KBM-7 (cell line): ENCODE measurements around the gene ZNF428.
"Not testable (repeated sequence)": the region's sequence is repeated elsewhere in the genome, so short reads cannot be mapped to it uniquely, and the experiment has no call there.

Experiments used
- DNase-seq: peaks from one replicate; pipeline ENCODE4 v3.0.0-alpha.2; 2015
- in situ Hi-C: fragments of 300-500 bp; cut with MboI; formaldehyde crosslinking; loops from 2 replicates; pipeline ENCODE4 v1.14.3; 2020; ENCODE audit warnings: low sequenced_read_pairs, low pct_unique_long_range_greater_than_20kb, mixed read lengths

ZNF428 gene

DNA sequence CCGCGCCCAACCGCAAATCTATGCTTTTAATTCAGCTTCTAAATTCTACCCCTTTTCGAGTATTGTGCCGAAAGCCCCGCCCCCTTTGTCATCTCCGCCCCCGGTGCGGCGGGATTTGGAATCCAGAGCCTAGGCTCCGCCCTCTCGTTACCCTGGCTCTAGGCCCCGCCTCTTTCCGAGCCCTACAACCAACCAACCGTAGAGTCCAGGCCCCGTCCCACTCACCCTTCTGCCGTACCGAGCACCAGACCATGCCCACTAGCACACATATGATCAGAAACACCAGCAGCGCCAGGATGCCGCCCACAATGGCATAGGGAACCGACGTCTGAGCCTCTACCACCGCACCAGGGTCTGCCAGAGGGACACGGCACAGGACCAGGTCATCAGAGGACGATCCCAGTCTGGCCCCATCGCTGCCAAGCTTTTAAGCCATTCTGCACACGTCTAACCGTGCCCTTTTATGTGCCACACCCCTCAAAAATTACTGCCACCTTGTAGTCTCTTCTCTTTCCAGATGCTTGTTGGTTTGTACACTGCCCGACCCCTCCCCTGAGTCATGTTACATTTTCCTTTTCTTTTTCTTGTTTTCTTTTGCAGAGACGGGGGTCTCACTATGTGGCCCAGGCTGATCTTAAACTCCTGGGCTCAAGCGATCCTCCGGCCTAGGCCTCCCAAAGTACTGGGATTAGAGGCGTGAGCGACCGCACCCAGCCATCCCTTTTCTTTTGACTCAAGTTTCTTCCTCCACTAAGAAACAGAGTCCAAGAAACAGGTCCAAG, 4.7 kb upstream of the ZNF428 start:
- no peak for DNase-seq
- in situ Hi-C loops: no loop called here

DNA sequence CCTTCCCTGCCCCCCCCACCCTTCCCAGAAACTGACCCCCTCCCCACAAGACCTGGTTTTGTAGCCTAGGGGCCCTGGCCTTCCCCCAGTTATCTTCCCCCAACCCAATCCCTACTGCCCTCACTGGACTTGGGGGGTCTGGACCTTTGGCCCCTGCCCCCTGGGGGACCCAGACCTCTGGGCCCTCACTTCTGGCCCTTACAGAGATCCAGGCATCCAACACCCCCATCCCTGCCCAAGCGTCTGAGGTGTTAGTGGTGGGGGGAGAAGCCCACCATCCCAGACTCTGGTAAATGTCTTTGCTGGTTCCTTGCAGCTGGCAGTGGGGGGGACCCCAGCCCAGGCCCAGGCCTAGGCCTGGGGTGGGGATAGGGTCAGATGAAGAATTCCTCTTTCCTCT, 3.5 kb upstream of the ZNF428 start:
- in situ Hi-C loops: no loop called here
- no peak for DNase-seq

DNA sequence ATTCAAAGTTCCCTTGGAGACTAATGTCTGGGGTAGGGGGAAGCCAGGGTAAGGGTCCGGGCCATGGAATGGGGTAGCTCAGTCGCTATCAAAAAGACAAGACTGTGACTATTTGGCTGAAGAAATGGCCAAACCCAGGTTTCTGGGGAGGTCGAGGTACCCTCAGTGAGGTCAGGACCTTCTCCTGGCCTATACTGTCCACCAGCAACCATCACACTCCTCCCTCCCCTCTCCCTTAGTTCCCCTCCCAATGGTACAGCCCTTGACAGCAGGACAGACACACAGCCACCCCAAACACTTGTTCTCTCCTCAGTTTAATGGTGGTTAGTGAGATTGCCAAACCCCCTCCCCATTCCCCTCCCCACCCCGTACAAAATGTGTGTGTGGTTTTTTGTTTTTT, 2.6 kb upstream of the ZNF428 start:
- in situ Hi-C loops: no loop called here
- no peak for DNase-seq

DNA sequence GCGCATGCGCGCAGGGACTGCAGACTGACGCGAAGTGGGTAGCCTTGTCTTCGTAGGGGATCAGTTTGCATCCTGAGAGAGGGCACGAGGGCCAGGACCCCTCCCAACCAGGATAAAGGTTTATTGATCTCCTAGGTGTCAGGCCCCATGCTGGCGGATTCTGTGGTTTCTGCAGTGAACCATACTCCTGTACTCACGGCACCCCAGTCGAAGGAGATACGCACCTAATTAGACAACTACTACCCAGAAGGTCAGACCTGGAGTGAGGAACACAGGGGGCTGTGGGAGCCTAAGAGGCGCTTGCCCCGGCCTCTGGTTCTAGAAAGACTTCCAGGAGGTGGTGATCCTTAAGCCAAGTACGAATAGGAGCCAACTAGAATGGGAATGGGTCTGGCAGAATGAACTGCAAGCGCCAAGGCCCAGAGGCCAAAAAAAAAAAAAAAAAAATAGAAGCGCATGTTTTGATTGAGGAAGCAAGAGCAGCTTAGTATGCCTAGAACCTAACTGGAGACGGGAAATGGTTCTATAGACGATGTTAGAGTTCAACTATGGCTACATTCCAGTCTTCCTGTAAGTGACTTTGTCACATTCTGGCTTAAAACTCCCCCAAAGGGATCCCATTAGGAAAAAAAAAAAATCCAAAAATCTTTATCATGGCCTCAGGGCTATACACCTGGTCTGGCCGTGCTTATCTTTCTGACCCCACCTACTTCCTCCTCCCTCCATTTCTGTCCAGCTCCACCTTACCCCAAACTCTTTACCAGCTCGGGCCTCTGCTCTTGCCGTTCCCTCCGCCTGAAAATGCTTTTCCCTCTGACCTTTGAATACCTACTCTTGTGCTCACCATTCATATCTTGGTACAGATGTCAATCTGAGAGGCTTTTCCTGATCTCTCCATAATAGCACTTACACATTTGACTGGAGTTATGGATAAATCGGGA, 902 bp upstream of the ZNF428 start:
- in situ Hi-C loops: no loop called here
- no peak for DNase-seq

DNA sequence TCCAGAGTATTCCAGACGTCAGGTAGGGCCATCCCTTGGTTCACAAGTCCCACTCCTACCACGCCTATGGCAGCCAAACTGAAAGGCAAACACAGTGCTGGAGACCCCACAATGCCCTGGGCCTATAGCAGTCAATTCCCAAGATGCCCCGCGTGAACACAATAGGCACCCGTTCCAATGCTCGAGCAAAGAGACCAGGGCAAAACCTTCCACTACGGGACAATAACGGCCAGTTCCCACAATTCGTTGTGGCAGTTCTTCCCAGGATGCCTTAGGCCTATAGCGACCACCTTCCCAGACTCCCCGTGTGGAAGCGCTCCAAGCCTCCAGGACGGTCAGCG, 538 bp downstream of the ZNF428 start:
- in situ Hi-C loops: no loop called here
- no peak for DNase-seq

DNA sequence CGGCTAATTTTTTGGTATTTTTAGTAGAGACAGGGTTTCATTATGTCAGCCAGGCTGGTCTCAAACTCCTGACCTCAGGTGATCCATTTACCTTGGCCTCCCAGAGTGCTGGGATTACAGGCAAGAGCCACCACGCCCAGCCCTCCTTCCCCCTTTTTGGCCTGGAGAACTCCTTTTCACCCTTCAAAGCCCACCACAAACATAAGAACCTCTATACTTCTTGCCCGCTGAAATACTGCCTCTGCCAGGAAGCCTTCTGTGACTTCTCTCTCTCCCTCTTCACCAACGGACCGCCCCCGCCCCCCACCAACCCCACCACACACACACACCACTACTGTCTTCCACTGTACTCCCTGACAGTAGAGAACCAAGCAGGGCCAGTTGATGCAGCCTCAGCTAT, 2.5 kb downstream of the ZNF428 start:
- in situ Hi-C loops: no loop called here
- DNase-seq: no peak

DNA sequence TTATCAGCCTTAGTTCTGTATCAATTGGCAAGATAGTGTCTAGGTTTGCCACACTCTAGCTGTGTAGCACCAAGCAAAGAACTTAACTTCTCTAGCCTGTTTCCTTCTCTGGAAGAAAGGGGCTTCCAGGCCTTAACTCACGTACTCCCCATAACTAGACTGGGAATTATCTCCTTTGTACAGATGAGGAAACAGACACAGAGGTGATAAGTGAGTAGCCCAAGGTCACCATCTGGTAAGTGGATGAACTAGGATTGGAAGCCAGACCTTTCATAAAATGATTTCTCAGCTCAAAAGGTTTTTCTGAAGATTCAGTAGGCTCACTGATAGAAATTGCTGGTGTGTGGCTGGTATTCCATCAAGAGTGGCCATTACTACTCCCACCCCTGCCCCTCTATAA, 3.1 kb downstream of the ZNF428 start:
- in situ Hi-C loops: no loop called here
- no peak for DNase-seq

DNA sequence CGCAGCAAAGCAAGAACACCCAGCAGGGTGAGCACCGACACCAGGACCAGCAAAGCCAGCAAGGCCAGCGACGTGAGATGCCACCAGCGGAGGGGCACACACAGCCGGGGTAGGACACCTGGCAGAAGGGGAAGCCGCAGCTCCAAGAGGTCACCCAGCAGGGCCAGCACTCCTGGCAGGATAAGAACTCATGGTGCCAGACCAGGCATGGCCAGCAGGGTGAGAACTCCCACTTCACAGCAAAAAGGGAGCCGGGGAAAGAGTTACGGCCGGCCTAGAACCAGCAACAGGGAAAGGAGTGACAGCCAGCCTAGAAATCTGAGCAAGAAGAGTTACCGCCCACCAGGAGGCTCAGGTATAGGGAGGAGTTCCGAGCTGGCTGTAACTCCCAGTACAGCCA, 7.1 kb downstream of the ZNF428 start:
- in situ Hi-C loops: no loop called here
- DNase-seq: no peak

DNA sequence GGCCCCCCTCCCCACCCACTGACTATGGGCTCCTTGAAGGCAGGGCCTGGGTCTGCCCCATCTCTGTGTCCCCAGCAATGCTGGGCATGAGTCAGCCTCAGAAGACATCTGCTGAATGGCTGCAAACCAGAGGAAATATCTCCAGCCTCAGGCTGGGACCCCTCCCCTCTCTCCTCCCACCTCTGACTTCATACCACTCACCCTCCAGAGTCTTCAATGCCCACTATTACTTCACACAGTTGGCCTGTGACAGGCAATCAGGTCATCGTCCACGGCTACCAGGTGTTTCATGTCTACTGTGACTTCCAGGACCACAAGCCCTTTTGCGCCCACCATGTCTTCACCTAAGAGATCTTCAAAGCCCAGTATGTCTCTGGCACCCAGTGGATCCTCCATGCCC, 7.6 kb downstream of the ZNF428 start, which contains the start of gene SRRM5:
TSS of gene SRRM5 (plus strand) at position 301 of the 400 bp plus-strand sequence. CDS start at position 335, 34 bp downstream.
- in situ Hi-C loops: no loop called here
- no peak for DNase-seq

DNA sequence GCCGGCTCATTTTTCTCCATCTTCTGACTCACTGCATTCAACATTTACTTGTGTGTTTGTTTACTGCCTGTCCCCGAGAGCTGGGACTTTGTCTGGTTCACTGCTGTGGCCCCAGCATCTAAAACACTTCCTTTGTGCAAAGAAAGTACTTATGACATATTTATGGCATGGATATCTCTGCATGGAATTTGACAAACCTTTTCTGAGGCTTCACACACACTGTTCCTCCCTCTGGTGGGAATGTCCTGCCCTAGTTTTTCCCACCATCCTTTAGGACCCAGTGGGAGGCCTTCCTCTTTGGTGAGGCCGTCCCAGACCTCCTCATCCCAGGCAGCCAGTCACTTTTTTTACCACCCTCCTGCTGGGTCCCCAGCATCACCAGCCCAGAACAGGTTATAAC, 8.9 kb downstream of the ZNF428 start:
- DNase-seq: no peak
- in situ Hi-C loops: no loop called here

DNA sequence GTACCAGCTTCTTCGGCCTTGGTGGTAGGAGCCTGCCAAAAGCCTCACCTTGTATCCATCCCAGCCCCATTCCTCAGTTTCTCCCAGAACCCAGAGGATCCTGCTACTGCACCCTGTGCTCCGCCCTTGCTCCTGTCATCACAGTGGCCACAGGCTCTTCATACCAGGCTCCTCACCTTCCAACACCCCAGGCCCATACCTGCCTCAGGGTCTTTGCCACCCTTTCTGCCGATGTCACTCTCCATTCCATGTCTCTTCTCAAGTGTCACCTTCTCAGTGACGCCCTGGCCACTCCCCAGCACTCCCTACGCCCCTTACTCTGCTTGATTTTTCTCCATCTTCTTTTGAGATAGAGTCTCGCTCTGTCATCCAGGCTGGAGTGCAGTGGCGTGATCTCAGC, 9.6 kb downstream of the ZNF428 start:
- in situ Hi-C loops: no loop called here
- no peak for DNase-seq

DNA sequence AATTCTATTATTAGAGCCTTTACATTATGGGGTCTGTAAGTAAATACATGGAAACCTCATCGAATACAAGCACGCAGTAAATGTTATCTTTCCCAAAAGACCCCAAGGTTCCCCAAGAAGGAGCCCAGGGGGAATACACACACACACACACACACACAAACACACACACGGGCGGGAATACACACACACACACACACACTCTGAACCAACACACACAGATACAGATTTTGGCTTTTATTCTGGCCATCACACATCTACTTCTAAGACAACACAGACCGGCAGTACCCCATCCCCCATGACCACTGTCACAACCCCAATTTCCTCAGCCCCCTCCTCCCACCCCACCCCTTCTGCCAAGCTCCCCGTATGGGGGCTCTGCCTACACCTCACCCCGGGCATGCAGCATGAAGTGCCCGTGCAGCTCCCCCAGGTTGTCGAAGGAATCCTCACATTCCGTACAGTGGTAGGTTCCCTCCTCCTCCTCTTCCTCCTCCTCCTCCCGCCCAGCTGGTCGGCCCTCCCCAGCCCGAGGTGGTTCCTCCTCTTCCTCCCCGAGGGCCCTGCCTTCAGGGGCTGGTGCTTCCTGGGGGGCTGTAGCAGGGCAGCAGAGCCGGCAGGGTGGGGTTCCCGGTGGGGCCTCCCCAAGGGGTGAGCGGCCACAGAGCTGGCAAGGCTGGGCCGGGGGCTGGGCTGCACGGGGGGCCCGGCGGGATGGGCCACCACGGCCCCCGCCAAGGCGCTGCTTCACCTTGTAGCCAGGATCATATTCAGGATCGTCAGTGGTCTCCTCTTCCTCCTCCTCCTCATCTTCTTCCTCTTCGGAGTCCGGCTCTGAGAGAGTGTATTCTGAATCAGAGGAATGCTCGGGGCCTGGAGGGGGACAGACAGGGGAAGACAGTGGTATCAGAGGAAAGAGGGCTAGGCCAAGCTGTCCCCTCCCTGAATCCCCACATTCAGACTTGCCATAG, 11.9 kb downstream of the ZNF428 start:
- in situ Hi-C loops: no loop called here
- DNase-seq: no peak

DNA sequence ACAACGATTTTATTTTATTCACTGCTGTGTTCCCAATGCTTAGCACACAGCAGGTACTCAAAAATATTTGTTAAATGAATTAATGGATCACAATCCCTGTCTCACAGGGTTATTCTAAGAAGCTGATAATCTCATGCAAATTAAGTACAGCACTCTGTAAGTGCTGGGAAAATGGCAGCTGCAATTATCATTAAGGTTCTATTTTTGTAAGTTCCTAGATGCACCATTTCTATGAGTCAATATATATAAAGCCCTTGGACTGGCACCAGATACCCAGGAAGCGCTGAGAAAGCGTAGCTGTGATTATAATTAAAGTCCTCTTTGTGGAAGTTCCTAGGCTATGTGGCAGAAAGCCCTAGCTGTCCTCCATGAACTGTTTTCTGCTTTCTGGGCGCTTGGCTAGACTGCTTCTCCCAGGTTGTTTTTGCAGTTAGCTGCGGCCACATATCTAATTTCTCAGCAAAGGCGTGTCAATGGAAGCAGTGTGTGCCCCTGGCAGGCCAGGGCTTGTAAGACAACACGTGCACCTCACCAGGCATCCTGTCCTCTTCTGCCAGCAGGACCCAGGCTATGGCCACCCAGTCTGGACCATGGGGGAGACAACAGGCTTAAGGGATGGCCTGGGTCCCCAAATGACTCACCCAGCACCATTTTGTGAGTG, 12.7 kb downstream of the ZNF428 start:
- in situ Hi-C loops: no loop called here
- no peak for DNase-seq

DNA sequence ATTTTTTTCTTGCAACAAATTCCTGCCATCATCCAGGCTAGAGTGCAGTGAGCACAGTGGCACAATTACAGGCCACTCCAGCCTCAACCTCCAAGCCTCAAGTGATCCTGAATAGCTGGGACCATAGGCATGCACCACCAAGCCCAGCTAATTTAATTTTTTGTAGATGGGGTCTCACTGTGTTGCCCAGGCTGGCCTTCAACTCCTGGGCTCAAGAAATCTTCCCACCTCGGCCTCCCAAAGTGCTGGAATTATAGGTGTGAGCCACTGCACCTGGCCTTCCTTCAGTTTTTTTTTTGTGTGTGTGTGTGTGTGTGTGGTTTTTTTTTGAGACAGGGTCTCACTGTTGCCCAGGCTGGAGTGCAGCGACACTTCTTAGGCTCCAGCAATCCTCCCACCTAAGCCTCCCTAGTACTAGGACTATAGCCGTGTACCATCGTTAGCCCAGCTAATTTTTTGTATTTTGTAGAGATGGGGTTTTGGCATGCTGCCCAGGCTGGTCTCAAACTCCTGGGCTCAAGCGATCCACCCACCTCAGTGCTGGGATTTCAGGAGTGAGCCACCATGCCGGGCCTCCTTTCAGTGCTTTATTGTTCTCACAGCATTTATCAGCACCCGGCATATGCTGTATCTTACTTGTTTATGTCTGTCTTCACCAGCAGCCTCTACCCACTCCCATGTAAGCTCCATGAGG, 13.4 kb downstream of the ZNF428 start:
- DNase-seq: no peak
- in situ Hi-C loops: no loop called here

DNA sequence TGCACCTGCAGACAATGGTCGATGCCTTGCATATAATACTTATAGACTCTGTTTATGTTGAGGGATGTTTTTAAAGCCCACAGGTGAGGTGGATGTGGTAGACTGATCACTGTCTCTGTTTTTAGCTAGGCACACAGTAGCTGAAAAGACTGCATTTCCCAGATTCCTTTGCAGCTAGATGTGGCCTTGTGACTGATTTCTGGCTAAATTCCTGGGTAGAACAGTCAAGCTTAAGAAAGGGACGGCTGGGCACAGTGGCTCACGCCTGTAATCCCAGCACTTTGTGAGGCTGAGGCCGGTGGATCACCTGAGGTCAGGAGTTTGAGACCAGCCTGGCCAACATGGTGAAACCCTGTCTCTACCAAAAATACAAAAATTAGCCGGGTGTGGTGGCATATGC, 19.1 kb downstream of the ZNF428 start:
- in situ Hi-C loops, DNase-seq: not testable (repeated sequence)

DNA sequence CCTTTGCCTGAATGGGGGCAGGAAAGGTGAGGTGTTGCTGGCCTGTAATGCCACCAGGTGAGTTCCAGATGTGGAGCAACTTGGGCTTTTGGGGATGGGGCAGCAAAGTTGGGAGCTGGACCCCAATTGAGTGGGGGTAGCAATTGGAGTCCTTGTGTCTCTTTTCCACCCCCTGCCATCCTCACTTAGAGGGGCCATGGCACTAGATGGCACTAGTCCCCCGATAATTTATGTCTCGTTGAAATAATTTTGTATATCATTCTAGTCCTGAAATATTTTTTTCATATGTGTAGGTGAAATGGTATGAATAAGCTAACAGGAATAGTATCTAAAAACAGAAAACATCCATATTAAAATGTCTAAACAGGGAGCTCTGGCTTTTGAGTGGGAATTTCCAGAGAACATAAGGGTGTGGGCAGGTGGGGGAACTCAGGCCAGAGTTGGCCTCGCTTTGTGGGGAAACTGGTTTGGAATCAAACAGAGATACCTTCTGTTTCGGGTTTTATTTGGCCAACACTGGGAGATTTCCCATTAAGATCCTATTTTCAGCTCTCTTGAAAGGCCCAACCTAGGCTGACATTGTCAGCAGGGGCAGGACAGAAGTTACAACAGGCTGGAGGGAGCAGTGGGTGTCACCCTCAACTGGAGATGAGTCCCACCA, 19.7 kb downstream of the ZNF428 start:
- DNase-seq: no peak
- in situ Hi-C loops: no loop called here

DNA sequence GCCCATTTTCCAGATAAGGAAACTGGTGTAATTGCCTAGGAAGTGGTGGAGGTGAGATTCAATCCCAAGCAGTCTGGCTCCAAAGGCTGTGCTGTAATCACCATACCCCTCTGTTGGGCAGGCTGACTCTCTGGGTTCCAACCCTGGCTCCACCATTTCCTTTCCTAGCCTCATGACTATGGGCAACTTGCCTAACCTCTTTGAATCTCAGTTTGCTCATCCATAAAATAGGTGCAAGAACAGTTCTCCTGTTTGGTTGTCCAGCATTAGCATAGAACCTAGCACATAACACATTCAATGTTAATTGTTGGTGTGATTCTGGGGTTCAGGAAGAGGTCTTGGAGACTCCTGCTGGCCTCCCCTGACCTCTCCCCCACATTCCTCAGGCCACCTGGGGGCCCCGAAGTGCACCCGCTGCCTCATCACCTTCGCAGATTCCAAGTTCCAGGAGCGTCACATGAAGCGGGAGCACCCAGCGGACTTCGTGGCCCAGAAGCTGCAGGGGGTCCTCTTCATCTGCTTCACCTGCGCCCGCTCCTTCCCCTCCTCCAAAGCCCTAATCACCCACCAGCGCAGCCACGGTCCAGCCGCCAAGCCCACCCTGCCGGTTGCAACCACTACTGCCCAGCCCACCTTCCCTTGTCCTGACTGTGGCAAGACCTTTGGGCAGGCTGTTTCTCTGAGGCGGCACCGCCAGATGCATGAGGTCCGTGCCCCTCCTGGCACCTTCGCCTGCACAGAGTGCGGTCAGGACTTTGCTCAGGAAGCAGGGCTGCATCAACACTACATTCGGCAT, 20.8 kb downstream of the ZNF428 start:
- DNase-seq: no peak

More for the DNA sequence above, 20.8 kb downstream of the ZNF428 start:
- in situ Hi-C loops: no loop called here
